IMR-90 (cell line): ENCODE data around the gene GIT2. TPM values are rescaled to one million over a fixed set of nuclear protein-coding genes. Genes with fewer than 3 reads are reported as not detected.

Experiments used
- ATAC-seq: fragments of 200-7000 bp; cut with Tn5 transposase; 2 replicates; pipeline ENCODE4 v1.9.1; 2020; ENCODE audit warnings: low read depth, mild to moderate bottlenecking, moderate library complexity
- BruUV-seq: library from RNA; stranded (reverse); fragments of 400-500 nt; replicated peaks from 2 replicates; lab custom pipeline; 2021; lab: Mats Ljungman, UMichigan
- CTCF ChIA-PET: fragments of 300-600 bp; formaldehyde crosslinking; extraction: SDS; loops from one replicate; lab custom pipeline; 2021; ENCODE audit warnings: antibody characterized with exemption; lab: Yijun Ruan, JAX
- POLR2A ChIA-PET: fragments of 300-600 bp; sonication (Branson Sonifier 250); formaldehyde crosslinking; loops from one replicate; lab custom pipeline; 2022; ENCODE audit warnings: antibody characterized with exemption; ENCODE audit not compliant: unreplicated experiment; lab: Charles Lee
- DNase-seq: peaks from one replicate; pipeline ENCODE4 v3.0.0; 2013
- H2AFZ ChIP-seq: replicated peaks from 2 replicates; pipeline ENCODE3; 2013; ENCODE audit warnings: low read length, mild to moderate bottlenecking; ENCODE audit not compliant: poor library complexity
- H2AK5ac ChIP-seq: 2 replicates; pipeline ENCODE4 v1.6.1; 2013; ENCODE audit warnings: low read depth, low read length, inconsistent platforms
- H2AK9ac ChIP-seq: replicated peaks from 2 replicates; pipeline ENCODE3; 2013; ENCODE audit warnings: mild to moderate bottlenecking, low read depth, low read length, moderate library complexity; ENCODE audit not compliant: poor library complexity
- H2BK120ac ChIP-seq: 2 replicates; pipeline ENCODE4 v1.6.1; 2013; ENCODE audit warnings: low read depth, low read length, inconsistent platforms
- H2BK15ac ChIP-seq: 3 replicates; pipeline ENCODE4 v1.6.1; 2013; ENCODE audit warnings: low read depth, low read length, inconsistent platforms
- H2BK20ac ChIP-seq: 2 replicates; pipeline ENCODE4 v1.6.1; 2013; ENCODE audit warnings: low read depth, mild to moderate bottlenecking, inconsistent platforms, low read length, moderate library complexity
- H2BK5ac ChIP-seq: 2 replicates; pipeline ENCODE4 v1.6.1; 2013; ENCODE audit warnings: mild to moderate bottlenecking, low read depth, low read length, inconsistent platforms; ENCODE audit not compliant: poor library complexity, severe bottlenecking
- H3K14ac ChIP-seq: replicated peaks from 2 replicates; pipeline ENCODE4 v1.6.1; 2013; ENCODE audit warnings: low read depth, low read length, inconsistent platforms
- H3K18ac ChIP-seq: 2 replicates; pipeline ENCODE4 v1.6.1; 2013; ENCODE audit warnings: low read depth, low read length, control low read depth
- H3K23ac ChIP-seq: 2 replicates; pipeline ENCODE4 v1.6.1; 2013; ENCODE audit warnings: low read depth, low read length, inconsistent platforms
- H3K27ac ChIP-seq: 2 replicates; pipeline ENCODE4 v1.5.1; 2013; ENCODE audit warnings: mild to moderate bottlenecking, control low read depth, low read length; ENCODE audit not compliant: insufficient read depth
- H3K27me3 ChIP-seq: 2 replicates; pipeline ENCODE4 v1.6.1; 2013; ENCODE audit warnings: low read length; ENCODE audit not compliant: control insufficient read depth, insufficient read depth
- H3K36me3 ChIP-seq: 2 replicates; pipeline ENCODE4 v1.6.1; 2013; ENCODE audit warnings: low read length, mixed read lengths; ENCODE audit not compliant: control insufficient read depth, insufficient read depth
- H3K4ac ChIP-seq: 2 replicates; pipeline ENCODE4 v1.6.1; 2013; ENCODE audit warnings: low read depth, low read length, inconsistent platforms
- H3K4me1 ChIP-seq: 2 replicates; pipeline ENCODE4 v1.6.1; 2013; ENCODE audit warnings: low read length, mixed read lengths; ENCODE audit not compliant: control insufficient read depth, insufficient read depth
- H3K4me2 ChIP-seq: 2 replicates; pipeline ENCODE4 v1.6.1; 2013; ENCODE audit warnings: low read depth, mild to moderate bottlenecking, control low read depth, low read length, moderate library complexity
- H3K4me3 ChIP-seq: 2 replicates; pipeline ENCODE4 v1.5.1; 2013; ENCODE audit warnings: low read depth, mild to moderate bottlenecking, control low read depth, low read length, moderate library complexity; ENCODE audit not compliant: insufficient read depth
- H3K56ac ChIP-seq: 2 replicates; pipeline ENCODE4 v1.6.1; 2013; ENCODE audit warnings: low read length, inconsistent platforms; ENCODE audit not compliant: insufficient read depth; ENCODE audit errors: extremely low read depth
- H3K79me1 ChIP-seq, 2 experiments: 2 replicates each; pipeline ENCODE4 v1.6.1; 2013; ENCODE audit warnings: low read length in 2 of 2, inconsistent platforms in 1 of 2, low read depth in 1 of 2
- H3K9ac ChIP-seq: 2 replicates; pipeline ENCODE4 v1.6.1; 2013; ENCODE audit warnings: low read depth, low read length, control low read depth
- H3K9me1 ChIP-seq: 2 replicates; pipeline ENCODE4 v1.6.1; 2013; ENCODE audit warnings: low read length, inconsistent platforms; ENCODE audit not compliant: insufficient read depth
- H3K9me3 ChIP-seq: 2 replicates; pipeline ENCODE4 v1.6.1; 2013; ENCODE audit warnings: low read length; ENCODE audit not compliant: control insufficient read depth, insufficient read depth
- H4K20me1 ChIP-seq: 2 replicates; pipeline ENCODE4 v1.6.1; 2013; ENCODE audit warnings: low read length, inconsistent platforms; ENCODE audit not compliant: insufficient read depth
- H4K5ac ChIP-seq: 2 replicates; pipeline ENCODE4 v1.6.1; 2013; ENCODE audit warnings: mild to moderate bottlenecking, low read depth, low read length, control low read depth
- H4K8ac ChIP-seq, 2 experiments: 2 replicates each; pipeline ENCODE4 v1.6.1; 2013; ENCODE audit warnings: low read depth in 2 of 2, low read length in 2 of 2, control low read depth in 1 of 2, inconsistent platforms in 1 of 2
- H4K91ac ChIP-seq: 2 replicates; pipeline ENCODE4 v1.6.1; 2013; ENCODE audit warnings: low read depth, low read length, inconsistent platforms; ENCODE audit not compliant: insufficient read depth
- BHLHE40 ChIP-seq: fragments of 150-350 bp; IDR thresholded peaks from 2 replicates; pipeline ENCODE4 v1.6.1; 2016; ENCODE audit warnings: mild to moderate bottlenecking, low read depth, low read length
- CEBPB ChIP-seq: IDR thresholded peaks from 2 replicates; pipeline ENCODE4 v1.6.1; 2012; ENCODE audit warnings: low read depth, low read length, improper control_type of control experiment
- CHD1 ChIP-seq: IDR thresholded peaks from 2 replicates; pipeline ENCODE4 v1.6.1; 2012; ENCODE audit warnings: low read depth, low read length, improper control_type of control experiment
- FOS ChIP-seq: fragments of 150-350 bp; IDR thresholded peaks from 2 replicates; pipeline ENCODE4 v1.6.1; 2016; ENCODE audit warnings: low read depth, low read length
- MAFK ChIP-seq: IDR thresholded peaks from 2 replicates; pipeline ENCODE4 v1.6.1; 2012; ENCODE audit warnings: low read depth, low read length, improper control_type of control experiment
- MAZ ChIP-seq: IDR thresholded peaks from 2 replicates; pipeline ENCODE4 v1.6.1; 2012; ENCODE audit warnings: low read depth, mild to moderate bottlenecking, low read length, improper control_type of control experiment, moderate library complexity, borderline replicate concordance
- MXI1 ChIP-seq: IDR thresholded peaks from 2 replicates; pipeline ENCODE4 v1.6.1; 2012; ENCODE audit warnings: low read depth, mild to moderate bottlenecking, low read length, moderate library complexity, borderline replicate concordance
- NFE2L2 ChIP-seq: fragments of 150-350 bp; IDR thresholded peaks from 2 replicates; pipeline ENCODE4 v1.6.1; 2016; ENCODE audit warnings: low read depth, mild to moderate bottlenecking, low read length
- POLR2A ChIP-seq: IDR thresholded peaks from 2 replicates; pipeline ENCODE4 v1.6.1; 2012; ENCODE audit warnings: mild to moderate bottlenecking, low read depth, low read length
- RAD21 ChIP-seq: IDR thresholded peaks from 2 replicates; pipeline ENCODE4 v1.6.1; 2012; ENCODE audit warnings: low read length, improper control_type of control experiment
- RCOR1 ChIP-seq: IDR thresholded peaks from 2 replicates; pipeline ENCODE4 v1.6.1; 2012; ENCODE audit warnings: mild to moderate bottlenecking, low read length, improper control_type of control experiment; ENCODE audit not compliant: insufficient replicate concordance
- RFX5 ChIP-seq: IDR thresholded peaks from 2 replicates; pipeline ENCODE4 v1.8.0; 2012; ENCODE audit warnings: low read depth, mild to moderate bottlenecking, low read length, moderate library complexity
- SMC3 ChIP-seq: fragments of 150-350 bp; IDR thresholded peaks from 2 replicates; pipeline ENCODE4 v1.6.1; 2016; ENCODE audit warnings: low read depth, mild to moderate bottlenecking, antibody characterized with exemption, low read length, moderate library complexity
- USF2 ChIP-seq: fragments of 150-350 bp; IDR thresholded peaks from 2 replicates; pipeline ENCODE4 v1.6.1; 2017; ENCODE audit warnings: mild to moderate bottlenecking, antibody characterized with exemption, low read length, low read depth
- WGBS, 2 experiments: methylation state at CpG; one replicate each; pipeline versions ENCODE4 v1.1.5 to v1.1.7; 2013; ENCODE audit warnings: missing lambda C conversion rate in 2 of 2; ENCODE audit not compliant: insufficient read length in 1 of 2; ENCODE audit errors: extremely low coverage in 2 of 2; 5-methylcytosine and 5-hydroxymethylcytosine counted together
- dilution Hi-C: fragments of 300-500 bp; cut with HindIII; formaldehyde crosslinking; loops from one replicate; pipeline ENCODE4 v1.14.3; 2018; ENCODE audit warnings: low sequenced_read_pairs; ENCODE audit not compliant: unreplicated experiment
- in situ Hi-C: fragments of 300-500 bp; cut with MboI; formaldehyde crosslinking; loops from 3 replicates; pipeline ENCODE4 v1.14.3; 2019; ENCODE audit warnings: low sequenced_read_pairs, inconsistent platforms, mixed read lengths
- intact Hi-C: fragments of 100-400 bp; cut with micrococcal nuclease; formaldehyde crosslinking; loops from 2 replicates; pipeline ENCODE4 v1.10.0; 2022
- polyA plus RNA-seq, 3 experiments: library from polyadenylated mRNA; depleted of rRNA; stranded (reverse); fragments of >200 nt; gene quantifications; 2 replicates each; pipeline ENCODE4 v1.2.3, GENCODE V29; 2012; ENCODE audit warnings: low replicate concordance in 1 of 3
- total RNA-seq: library from RNA; depleted of rRNA; stranded (reverse); fragments of >200 nt; gene quantifications from 2 replicates; pipeline ENCODE4 v1.2.3, GENCODE V29; 2012
- TF ChIP-seq, protein P1 (sequence below): conservative IDR thresholded peaks from 2 replicates; pipeline ENCODE4 v1.5.1; 2012; ENCODE audit warnings: mild to moderate bottlenecking, low read depth, low read length, improper control_type of control experiment
- TF ChIP-seq, protein P2 (sequence below): fragments of 150-350 bp; IDR thresholded peaks from 2 replicates; pipeline ENCODE4 v1.6.1; 2016; ENCODE audit warnings: low read depth, mild to moderate bottlenecking, low read length, moderate library complexity, borderline replicate concordance

GIT2 gene
- total and polyA plus RNA-seq, 2 of the 4 experiments (the other 2 are of a cell fraction): 48.0 to 71.9 TPM

DNA sequence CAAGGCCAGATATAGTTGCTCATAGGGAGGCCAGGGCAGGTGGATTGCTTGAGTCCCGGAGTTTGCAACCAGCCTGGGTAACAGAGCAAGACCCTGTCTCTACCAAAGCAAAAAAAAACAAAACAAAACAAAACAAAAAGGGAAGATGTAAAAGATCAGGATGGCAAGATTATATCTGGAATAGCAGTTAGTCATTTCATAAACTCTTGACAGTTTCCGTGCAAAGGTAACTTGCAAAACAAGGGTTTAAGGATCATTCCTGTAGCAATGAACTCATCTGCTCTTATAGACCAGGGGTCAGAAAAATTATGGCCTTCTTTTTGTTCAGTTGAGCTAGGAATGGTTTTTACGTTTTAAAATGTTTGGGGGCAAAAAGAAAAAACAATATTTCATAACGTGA, 29.6 kb downstream of the GIT2 start:
- TF ChIP-seq, protein P1, sequence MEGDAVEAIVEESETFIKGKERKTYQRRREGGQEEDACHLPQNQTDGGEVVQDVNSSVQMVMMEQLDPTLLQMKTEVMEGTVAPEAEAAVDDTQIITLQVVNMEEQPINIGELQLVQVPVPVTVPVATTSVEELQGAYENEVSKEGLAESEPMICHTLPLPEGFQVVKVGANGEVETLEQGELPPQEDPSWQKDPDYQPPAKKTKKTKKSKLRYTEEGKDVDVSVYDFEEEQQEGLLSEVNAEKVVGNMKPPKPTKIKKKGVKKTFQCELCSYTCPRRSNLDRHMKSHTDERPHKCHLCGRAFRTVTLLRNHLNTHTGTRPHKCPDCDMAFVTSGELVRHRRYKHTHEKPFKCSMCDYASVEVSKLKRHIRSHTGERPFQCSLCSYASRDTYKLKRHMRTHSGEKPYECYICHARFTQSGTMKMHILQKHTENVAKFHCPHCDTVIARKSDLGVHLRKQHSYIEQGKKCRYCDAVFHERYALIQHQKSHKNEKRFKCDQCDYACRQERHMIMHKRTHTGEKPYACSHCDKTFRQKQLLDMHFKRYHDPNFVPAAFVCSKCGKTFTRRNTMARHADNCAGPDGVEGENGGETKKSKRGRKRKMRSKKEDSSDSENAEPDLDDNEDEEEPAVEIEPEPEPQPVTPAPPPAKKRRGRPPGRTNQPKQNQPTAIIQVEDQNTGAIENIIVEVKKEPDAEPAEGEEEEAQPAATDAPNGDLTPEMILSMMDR: no peak
- TF ChIP-seq SMC3: no peak
- TF ChIP-seq BHLHE40: no peak
- TF ChIP-seq MAZ: no peak
- TF ChIP-seq RCOR1: no peak
- no peak for TF ChIP-seq MAFK
- no peak for TF ChIP-seq USF2
- TF ChIP-seq, protein P2, sequence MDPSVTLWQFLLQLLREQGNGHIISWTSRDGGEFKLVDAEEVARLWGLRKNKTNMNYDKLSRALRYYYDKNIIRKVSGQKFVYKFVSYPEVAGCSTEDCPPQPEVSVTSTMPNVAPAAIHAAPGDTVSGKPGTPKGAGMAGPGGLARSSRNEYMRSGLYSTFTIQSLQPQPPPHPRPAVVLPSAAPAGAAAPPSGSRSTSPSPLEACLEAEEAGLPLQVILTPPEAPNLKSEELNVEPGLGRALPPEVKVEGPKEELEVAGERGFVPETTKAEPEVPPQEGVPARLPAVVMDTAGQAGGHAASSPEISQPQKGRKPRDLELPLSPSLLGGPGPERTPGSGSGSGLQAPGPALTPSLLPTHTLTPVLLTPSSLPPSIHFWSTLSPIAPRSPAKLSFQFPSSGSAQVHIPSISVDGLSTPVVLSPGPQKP: no peak
- no peak for TF ChIP-seq CHD1
- TF ChIP-seq MXI1: no peak
- no peak for TF ChIP-seq RAD21
- TF ChIP-seq POLR2A: no peak
- TF ChIP-seq FOS: no peak
- TF ChIP-seq RFX5: no peak
- no peak for TF ChIP-seq CEBPB
- no peak for TF ChIP-seq NFE2L2
- intact Hi-C loops (no loop called here), in situ Hi-C loops (no loop called here), dilution Hi-C loops (no loop called here)
- CTCF ChIA-PET: no interaction called here
- Histone ChIP-seq H3K56ac (no peak overlapping the region), H2BK15ac (no peak overlapping the region), H3K79me1 (peaks cover 9 to 24% of the 10 kb centered on the region in 2 experiments), H3K9me1 (peaks cover 7% of the 10 kb centered on the region), H3K27ac (no peak overlapping the region), H3K9me3 (no peaks in the 10 kb centered on the region), H2AFZ (no peak overlapping the region), H2AK9ac (no peak overlapping the region), H3K4me2 (no peak overlapping the region), H3K4ac (no peak overlapping the region), H3K18ac (no peak overlapping the region), H3K23ac (no peak overlapping the region), H4K91ac (no peak overlapping the region), H3K27me3 (no peaks in the 10 kb centered on the region), H4K20me1 (no peaks in the 10 kb centered on the region), H2AK5ac (no peak overlapping the region), H3K4me3 (no peak overlapping the region), H4K8ac (no peak overlapping the region), H2BK120ac (no peak overlapping the region), H3K14ac (no peak overlapping the region), H3K36me3 (peaks cover 43% of the 10 kb centered on the region), H4K5ac (no peak overlapping the region), H2BK5ac (no peak overlapping the region), H2BK20ac (no peak overlapping the region), H3K9ac (no peak overlapping the region), H3K4me1 (no peaks in the 10 kb centered on the region)
- no TSS peak for BruUV-seq
- ATAC-seq: no peak
- DNase-seq: no peak
- POLR2A ChIA-PET: no interaction called here
- no CpG with 5 or more reads among the region's 4 CpGs for WGBS, 2 experiments
